SK-N-MC (cell line): ENCODE data around the gene PARG.

Experiments used
- DNase-seq: peaks from one replicate; pipeline ENCODE4 v3.0.0-alpha.2; 2011; ENCODE audit warnings: low read depth, low spot score
- H3K27ac ChIP-seq: fragments of 200-600 bp; sonication (generic); 2 replicates; pipeline ENCODE4 v1.5.1; 2016; ENCODE audit warnings: mixed run types
- H3K36me3 ChIP-seq: fragments of 200-600 bp; sonication (generic); 2 replicates; pipeline ENCODE4 v1.6.1; 2017; ENCODE audit warnings: antibody characterized with exemption, low read length, mixed read lengths; ENCODE audit not compliant: insufficient read depth
- H3K4me3 ChIP-seq: fragments of 200-600 bp; sonication (generic); 2 replicates; pipeline ENCODE4 v1.5.1; 2016
- H3K9ac ChIP-seq: fragments of 200-600 bp; sonication (generic); 2 replicates; pipeline ENCODE4 v1.8.0; 2017; ENCODE audit warnings: mixed run types, mixed read lengths; ENCODE audit not compliant: insufficient read length
- H3K9me3 ChIP-seq: fragments of 200-600 bp; sonication (generic); 2 replicates; pipeline ENCODE4 v1.6.1; 2017; ENCODE audit warnings: low read depth, mild to moderate bottlenecking, antibody characterized with exemption, low read length, moderate library complexity, mixed read lengths
- EZH2 ChIP-seq: fragments of 200-600 bp; sonication (generic); IDR thresholded peaks from one replicate; pipeline ENCODE4 v1.6.1; 2017; ENCODE audit warnings: antibody characterized with exemption
- FOXP2 ChIP-seq: optimal IDR thresholded peaks from 2 replicates; pipeline ENCODE3; 2011; ENCODE audit warnings: mild to moderate bottlenecking, moderate library complexity; ENCODE audit not compliant: insufficient read depth; ENCODE audit errors: extremely low read length, control extremely low read depth
- POLR2AphosphoS5 ChIP-seq: IDR thresholded peaks from 2 replicates; pipeline ENCODE4 v1.6.1; 2012; ENCODE audit warnings: mild to moderate bottlenecking, low read depth, low read length, borderline replicate concordance

PARG gene

DNA sequence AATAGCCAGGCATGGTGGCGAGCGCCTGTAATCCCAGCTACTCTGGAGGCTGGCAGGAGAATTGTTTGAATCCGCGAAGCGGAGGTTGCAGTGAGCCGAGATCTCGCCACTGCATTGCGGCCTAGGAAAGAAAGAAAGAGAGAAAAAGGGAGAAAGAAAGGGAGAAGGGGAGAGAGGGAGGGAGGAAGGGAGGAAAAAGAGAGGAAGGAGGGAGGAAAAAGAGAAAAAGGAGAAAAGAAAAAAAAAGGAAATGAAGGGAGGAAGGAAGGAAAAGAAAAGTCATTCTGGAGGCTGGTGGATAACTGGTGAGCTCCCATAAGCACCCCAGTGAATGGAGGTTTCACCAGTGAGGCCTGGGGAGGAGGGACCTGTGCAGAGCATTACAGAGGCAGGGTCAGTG, 172.1 kb downstream of the PARG start:
- TF ChIP-seq POLR2AphosphoS5 = no peak
- no peak for TF ChIP-seq EZH2
- no peak for TF ChIP-seq FOXP2
- Histone ChIP-seq H3K27ac (no peak overlapping the region), H3K9me3 (no peaks in the 10 kb centered on the region)

GRCh38 chr10:49768731-49769130, 173.1 kb downstream of the PARG start:
- no peak for DNase-seq
- Histone ChIP-seq H3K36me3 (no peaks in the 10 kb centered on the region), H3K9ac (no peak overlapping the region), H3K9me3 (no peaks in the 10 kb centered on the region), H3K4me3 (no peak overlapping the region), H3K27ac (no peak overlapping the region)
- TF ChIP-seq POLR2AphosphoS5 (no peak), FOXP2 (no peak), EZH2 (no peak)

More for the DNA sequence above, 172.1 kb downstream of the PARG start:
- DNase-seq = no peak
- Histone ChIP-seq H3K36me3 (no peaks in the 10 kb centered on the region), H3K9ac (no peak overlapping the region), H3K4me3 (no peak overlapping the region)

GRCh38 chr10:49768329-49768728, 173.5 kb downstream of the PARG start:
- H3K4me3 ChIP-seq = no peak overlapping the region
- no peak overlapping the region for H3K9ac ChIP-seq
- TF ChIP-seq EZH2 = no peak
- no peak for TF ChIP-seq FOXP2
- no peak for TF ChIP-seq POLR2AphosphoS5
- H3K36me3 ChIP-seq = no peaks in the 10 kb centered on the region
- DNase-seq = no peak
- no peaks in the 10 kb centered on the region for H3K9me3 ChIP-seq
- H3K27ac ChIP-seq = no peak overlapping the region
